Stimulated activated naive CD8-positive, alpha-beta T cell treated with anti-CD3 and anti-CD28 coated beads, Interleukin-15, Interleukin-2, amounts not matched to agents 100 ng/mL and 50 ng/mL, for 24 hours (primary cell): ENCODE results near the gene SUOX.
A peak's percentile ranks its signal among the peaks of the same experiment; 100 is the strongest.
"Not testable (repeated sequence)": the region's sequence is repeated elsewhere in the genome, so short reads cannot be mapped to it uniquely, and the experiment has no call there.

Experiments used
- H3K27ac Mint-ChIP-seq: one replicate; pipeline ENCODE4 v1.8.0; 2021; ENCODE audit warnings: mild to moderate bottlenecking, mixed read lengths
- H3K27me3 Mint-ChIP-seq: one replicate; pipeline ENCODE4 v1.8.0; 2021; ENCODE audit warnings: mixed read lengths
- H3K36me3 Mint-ChIP-seq: one replicate; pipeline ENCODE4 v1.8.0; 2021; ENCODE audit warnings: low read depth, mixed read lengths
- H3K4me1 Mint-ChIP-seq: one replicate; pipeline ENCODE4 v1.8.0; 2021; ENCODE audit warnings: low read depth, mixed read lengths
- H3K4me3 Mint-ChIP-seq: one replicate; pipeline ENCODE4 v1.8.0; 2021; ENCODE audit warnings: mild to moderate bottlenecking, mixed read lengths
- H3K9me3 Mint-ChIP-seq: one replicate; pipeline ENCODE4 v1.8.0; 2021; ENCODE audit warnings: mixed read lengths

The SUOX gene

GRCh38 chr12:56028511-56029165, 31.6 kb downstream of the SUOX start:
- Mint-ChIP-seq H3K4me3 (no peak overlapping the region), H3K36me3 (peaks cover 56% of the 10 kb centered on the region), H3K4me1 (peaks cover 53% of the 10 kb centered on the region), H3K9me3 (no peaks in the 10 kb centered on the region), H3K27ac (peak overlapping the region; percentile 45), H3K27me3 (no peaks in the 10 kb centered on the region)

GRCh38 chr12:56029166-56029519, 32.1 kb downstream of the SUOX start:
- peak overlapping the region; percentile 45 for H3K27ac Mint-ChIP-seq
- peaks cover 58% of the 10 kb centered on the region for H3K36me3 Mint-ChIP-seq
- peaks cover 55% of the 10 kb centered on the region for H3K4me1 Mint-ChIP-seq

GRCh38 chr12:56029666-56030293, 32.7 kb downstream of the SUOX start:
- Mint-ChIP-seq H3K9me3 (no peaks in the 10 kb centered on the region), H3K27me3 (no peaks in the 10 kb centered on the region), H3K36me3 (peaks cover 64% of the 10 kb centered on the region), H3K27ac (peak overlapping the region; percentile 33), H3K4me3 (no peak overlapping the region), H3K4me1 (peaks cover 61% of the 10 kb centered on the region)

More at GRCh38 chr12:56029166-56029519, 32.1 kb downstream of the SUOX start:
- H3K27me3 Mint-ChIP-seq: no peaks in the 10 kb centered on the region
- no peaks in the 10 kb centered on the region for H3K9me3 Mint-ChIP-seq
- H3K4me3 Mint-ChIP-seq: no peak overlapping the region

GRCh38 chr12:56031987-56032386, 34.9 kb downstream of the SUOX start:
- peaks cover 68% of the 10 kb centered on the region for H3K36me3 Mint-ChIP-seq
- peak overlapping the region; percentile 70 for H3K4me3 Mint-ChIP-seq
- H3K27ac Mint-ChIP-seq: peak overlapping the region; percentile 89
- H3K9me3 Mint-ChIP-seq: no peaks in the 10 kb centered on the region
- peaks cover 81% of the 10 kb centered on the region for H3K4me1 Mint-ChIP-seq
- H3K27me3 Mint-ChIP-seq: no peaks in the 10 kb centered on the region

GRCh38 chr12:56034586-56035332, 37.7 kb downstream of the SUOX start:
- H3K4me1 Mint-ChIP-seq: peaks cover 89% of the 10 kb centered on the region
- peaks cover 51% of the 10 kb centered on the region for H3K36me3 Mint-ChIP-seq
- peak overlapping the region; percentile 85 for H3K27ac Mint-ChIP-seq
- H3K9me3 Mint-ChIP-seq: no peaks in the 10 kb centered on the region
- peak overlapping the region; percentile 71 for H3K4me3 Mint-ChIP-seq
- H3K27me3 Mint-ChIP-seq: no peaks in the 10 kb centered on the region

GRCh38 chr12:56037161-56037560, 40.1 kb downstream of the SUOX start:
- Mint-ChIP-seq H3K27ac (no peak overlapping the region), H3K4me1 (peaks cover 92% of the 10 kb centered on the region), H3K27me3 (no peaks in the 10 kb centered on the region), H3K36me3 (peaks cover 45% of the 10 kb centered on the region), H3K9me3 (no peaks in the 10 kb centered on the region), H3K4me3 (no peak overlapping the region)

GRCh38 chr12:56038022-56038655, 41.1 kb downstream of the SUOX start:
- peak overlapping the region; percentile 50 for H3K27ac Mint-ChIP-seq
- H3K9me3 Mint-ChIP-seq: no peaks in the 10 kb centered on the region
- peak overlapping the region; percentile 17 for H3K4me3 Mint-ChIP-seq
- peaks cover 89% of the 10 kb centered on the region for H3K4me1 Mint-ChIP-seq
- peaks cover 45% of the 10 kb centered on the region for H3K36me3 Mint-ChIP-seq
- no peaks in the 10 kb centered on the region for H3K27me3 Mint-ChIP-seq

DNA sequence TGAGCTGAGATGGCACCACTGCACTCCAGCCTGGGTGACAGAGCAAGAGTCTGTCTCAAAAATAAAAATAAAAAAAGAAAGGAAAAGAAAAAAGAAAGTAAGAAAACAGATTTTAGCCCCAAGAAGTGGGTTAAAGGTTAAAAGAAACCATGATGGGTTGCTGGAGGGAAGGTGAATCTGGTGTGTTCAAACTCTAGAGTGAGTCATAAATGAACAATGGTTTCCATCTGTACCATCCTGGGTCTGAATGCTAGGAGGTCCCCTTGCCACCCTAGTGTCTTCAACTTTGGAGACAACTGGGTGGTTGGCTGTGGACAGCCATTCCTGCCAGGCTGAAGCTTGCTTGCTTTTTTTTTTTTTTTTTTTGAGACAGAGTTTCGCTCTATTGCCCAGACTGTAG, 43.1 kb downstream of the SUOX start:
- Mint-ChIP-seq H3K36me3 (peaks cover 51% of the 10 kb centered on the region), H3K27ac (peak overlapping the region; percentile 98), H3K4me1 (peaks cover 88% of the 10 kb centered on the region), H3K9me3 (no peaks in the 10 kb centered on the region), H3K4me3 (peak overlapping the region; percentile 98), H3K27me3 (no peaks in the 10 kb centered on the region)

DNA sequence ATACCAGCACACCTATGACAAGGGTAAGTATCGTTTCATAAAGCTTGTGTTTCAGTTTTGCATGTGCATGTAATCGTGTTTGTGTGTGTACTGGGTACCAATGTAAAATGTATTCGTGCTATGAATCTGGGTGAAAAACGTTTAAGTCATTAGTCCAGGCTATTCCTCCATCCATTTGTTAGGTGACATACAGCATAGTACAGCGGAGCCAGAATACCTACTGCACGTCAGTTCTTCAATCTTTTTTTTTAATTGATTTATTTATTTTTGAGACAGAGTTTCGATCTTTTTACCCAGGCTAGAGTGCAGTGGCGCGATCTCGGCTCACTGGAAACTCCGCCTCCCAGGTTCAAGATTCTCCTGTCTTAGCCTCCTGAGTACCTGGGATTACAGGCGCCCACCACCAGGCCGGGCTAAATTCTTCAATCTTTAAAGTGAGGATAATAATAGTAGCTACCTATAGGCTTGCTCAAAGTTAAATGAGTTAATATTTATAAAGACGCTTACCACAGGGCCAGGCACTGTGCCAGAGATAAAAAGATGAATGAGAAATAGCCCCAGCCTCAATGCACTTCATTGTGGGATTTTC, 44.0 kb downstream of the SUOX start:
- Mint-ChIP-seq H3K4me3 (peak overlapping the region; percentile 98), H3K4me1 (peaks cover 79% of the 10 kb centered on the region), H3K27me3 (no peaks in the 10 kb centered on the region), H3K27ac (peak overlapping the region; percentile 98), H3K36me3 (peaks cover 47% of the 10 kb centered on the region), H3K9me3 (no peaks in the 10 kb centered on the region)

DNA sequence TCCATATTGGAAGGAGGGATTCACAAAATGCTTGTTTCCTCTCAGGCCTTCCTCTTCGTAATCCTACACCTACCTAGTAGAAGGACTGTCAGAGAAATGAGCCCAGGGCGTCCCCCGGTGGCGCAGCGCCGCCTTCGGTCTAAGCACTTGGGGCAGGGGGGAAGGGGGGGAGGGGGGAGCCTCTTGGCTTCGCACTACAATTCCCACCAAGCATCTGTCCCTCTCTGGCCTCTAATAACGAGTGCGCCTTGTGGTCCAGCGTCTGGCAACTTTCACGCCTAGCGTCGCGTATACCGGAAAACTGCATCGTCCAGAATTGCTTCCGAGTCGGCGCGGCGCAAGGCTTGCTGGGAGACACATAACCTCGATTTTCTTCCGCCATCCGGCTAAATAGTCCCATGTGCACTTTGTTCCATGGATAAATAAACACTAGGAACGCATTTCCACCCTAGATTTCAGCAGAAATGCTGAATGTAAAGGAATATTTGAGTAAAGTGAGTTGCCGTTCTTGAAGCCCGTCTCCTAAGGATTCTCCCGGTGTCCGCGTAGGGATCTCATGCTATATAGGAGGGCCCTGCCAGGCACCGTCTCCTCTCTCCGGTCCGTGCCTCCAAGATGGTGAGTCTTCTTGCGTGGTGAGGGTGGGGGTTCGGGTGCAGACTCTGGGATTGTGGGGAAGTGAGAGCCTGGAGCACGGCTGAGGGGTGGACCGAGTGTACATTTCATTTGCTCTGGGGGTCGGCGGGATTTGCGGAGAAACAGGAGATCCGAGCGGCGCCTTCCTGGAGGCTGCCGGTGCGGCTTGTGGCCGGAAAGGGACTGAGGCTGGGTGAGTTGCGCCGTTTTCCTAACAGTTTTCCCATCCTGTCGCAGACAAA, 44.7 kb downstream of the SUOX start, which contains the start of gene RPS26:
TSS of gene RPS26 (plus strand) at position 367 of the 878 bp plus-strand sequence. CDS start at position 616, 249 bp downstream.
- peak within 1 kb of the TSS; percentile 98 for H3K27ac Mint-ChIP-seq
- H3K9me3 Mint-ChIP-seq: no peaks in the 10 kb centered on the region
- H3K4me3 Mint-ChIP-seq: peak within 1 kb of the TSS; percentile 98
- H3K4me1 Mint-ChIP-seq: peaks cover 82% of the 10 kb centered on the region
- no peaks in the 10 kb centered on the region for H3K27me3 Mint-ChIP-seq
- H3K36me3 Mint-ChIP-seq: peaks cover 44% of the 10 kb centered on the region

GRCh38 chr12:56042430-56042813, 45.3 kb downstream of the SUOX start:
- Mint-ChIP-seq H3K4me3 (peak overlapping the region; percentile 98), H3K27ac (peak overlapping the region; percentile 98), H3K4me1 (peaks cover 81% of the 10 kb centered on the region), H3K36me3 (peaks cover 44% of the 10 kb centered on the region)
- H3K9me3 Mint-ChIP-seq, H3K27me3 Mint-ChIP-seq: not testable (repeated sequence)

- Mint-ChIP-seq H3K4me1 (peaks cover 77% of the 10 kb centered on the region), H3K4me3 (peak overlapping the region; percentile 98), H3K9me3 (no peaks in the 10 kb centered on the region), H3K27me3 (no peaks in the 10 kb centered on the region), H3K27ac (peak overlapping the region; percentile 98), H3K36me3 (peaks cover 44% of the 10 kb centered on the region)
Observed at GRCh38 chr12:56042843-56043242, 45.8 kb downstream of the SUOX start.

DNA sequence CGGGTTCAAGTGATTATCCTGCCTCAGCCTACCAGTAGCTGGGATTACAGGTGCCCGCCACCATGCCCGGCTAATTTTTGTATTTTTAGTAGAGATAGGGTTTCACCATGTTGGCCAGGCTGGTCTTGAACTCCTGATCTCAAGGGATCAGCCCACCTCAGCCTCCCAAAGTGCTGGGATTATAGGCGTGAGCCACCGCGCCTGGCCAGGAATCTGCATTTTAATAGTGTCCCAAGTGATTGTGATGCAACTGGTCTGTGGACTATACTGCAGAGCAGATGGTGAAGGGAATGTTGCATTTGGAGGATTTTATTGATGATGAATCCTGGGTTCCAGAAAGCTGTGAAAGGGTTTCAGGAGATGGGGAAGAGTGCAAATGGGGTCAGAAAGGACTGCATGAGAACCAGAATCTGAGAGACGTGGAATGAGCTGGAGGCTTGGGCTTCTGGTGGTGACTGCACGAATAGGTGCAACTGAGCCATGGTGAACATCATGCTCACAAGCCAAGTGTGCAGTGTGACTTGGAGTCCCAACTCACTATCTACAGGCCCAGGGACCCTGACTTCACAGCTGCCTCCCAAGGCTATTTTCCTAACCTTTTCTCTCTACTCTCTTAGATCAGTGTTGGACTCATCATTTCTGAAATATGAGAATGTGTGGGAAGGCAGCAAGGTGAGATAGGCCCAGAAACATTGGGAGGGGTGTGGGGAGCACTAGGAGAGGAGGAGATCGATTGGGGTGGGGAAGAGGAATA, 49.1 kb downstream of the SUOX start:
- peaks cover 45% of the 10 kb centered on the region for H3K4me1 Mint-ChIP-seq
- H3K4me3 Mint-ChIP-seq: no peak overlapping the region
- H3K27ac Mint-ChIP-seq: peak overlapping the region; percentile 56
- H3K27me3 Mint-ChIP-seq: no peaks in the 10 kb centered on the region
- peaks cover 40% of the 10 kb centered on the region for H3K36me3 Mint-ChIP-seq
- no peaks in the 10 kb centered on the region for H3K9me3 Mint-ChIP-seq
